ENCODE data around the gene ATP4B.

DNA sequence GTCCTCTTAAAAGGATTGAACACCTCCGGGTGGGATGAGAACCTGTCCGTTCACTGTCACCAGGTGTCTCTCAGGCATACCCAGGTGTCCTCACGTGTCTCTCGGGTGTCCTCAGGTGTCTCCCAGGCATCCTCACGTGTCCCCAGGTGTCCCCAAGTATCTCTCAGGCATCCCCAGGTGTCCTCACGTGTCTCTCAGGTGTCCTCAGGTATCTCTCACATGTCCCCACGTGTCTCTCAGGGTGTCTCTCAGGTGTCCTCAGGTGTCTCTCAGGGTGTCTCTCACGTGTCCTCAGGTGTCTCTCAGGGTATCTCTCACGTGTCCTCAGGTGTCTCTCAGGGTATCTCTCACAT, 33.8 kb downstream of the ATP4B start:
- no peak for TF ChIP-seq POLR2A (IDR thresholded peaks at IDR 0.05; ENCODE audit: low read depth, low read length)
- TF ChIP-seq POLR2AphosphoS5 (IDR thresholded peaks at IDR 0.05; ENCODE audit: low read depth, low read length), result no peak
- no peak for TF ChIP-seq POU2F2 (IDR thresholded peaks at IDR 0.05; ENCODE audit: low read depth, low read length)

Data from GM12891 (cell line).